Uterus (tissue), 2 donors: ENCODE results near the gene LRBA.

Experiments used
- CTCF ChIP-seq, 4 experiments: fragments of 200-600 bp in 2 of 4; fragments of 450-650 bp in 2 of 4; sonication (generic) in 2 of 4; IDR thresholded peaks; one replicate each; pipeline ENCODE4 v1.5.1; 2016 to 2019; ENCODE audit warnings: antibody characterized with exemption in 4 of 4, mild to moderate bottlenecking in 2 of 4, moderate library complexity in 1 of 4
- POLR2A ChIP-seq, 2 donors: fragments of 450-650 bp; IDR thresholded peaks; one replicate each; pipeline ENCODE4 v1.6.1; 2016; ENCODE audit warnings: antibody characterized with exemption in 2 of 2, mild to moderate bottlenecking in 1 of 2, moderate library complexity in 1 of 2

GRCh38 chr4:150875367-150875766 lies 139.7 kb downstream of the LRBA start:
- no peak for TF ChIP-seq CTCF (IDR thresholded peaks at IDR 0.05)
- TF ChIP-seq POLR2A (IDR thresholded peaks at IDR 0.05) = no peak
